Loucy (cell line): ENCODE data around the gene LIG1.

ENCODE experiments used
- H2AFZ ChIP-seq: fragments of 200-600 bp; sonication (generic); 2 replicates; pipeline ENCODE4 v1.6.0; 2016; ENCODE audit warnings: antibody characterized with exemption, mild to moderate bottlenecking, low read length, moderate library complexity
- H3F3A ChIP-seq: fragments of 200-600 bp; 2 replicates; pipeline ENCODE4 v1.6.0; 2016; ENCODE audit warnings: antibody characterized with exemption, low read depth, mild to moderate bottlenecking
- H3K27me3 ChIP-seq: fragments of 200-600 bp; sonication (generic); 2 replicates; pipeline ENCODE4 v1.6.1; 2014; ENCODE audit warnings: low read length, mild to moderate bottlenecking; ENCODE audit not compliant: insufficient read depth, poor library complexity, severe bottlenecking
- H3K36me3 ChIP-seq: fragments of 200-600 bp; sonication (generic); 2 replicates; pipeline ENCODE4 v1.6.1; 2016; ENCODE audit warnings: low read length; ENCODE audit not compliant: insufficient read depth
- H3K4me1 ChIP-seq: fragments of 200-600 bp; sonication (generic); 2 replicates; pipeline ENCODE4 v1.5.1; 2014; ENCODE audit warnings: low read length, mild to moderate bottlenecking; ENCODE audit not compliant: insufficient read depth, poor library complexity, severe bottlenecking
- H3K4me2 ChIP-seq: fragments of 200-600 bp; sonication (generic); 2 replicates; pipeline ENCODE4 v1.6.0; 2014; ENCODE audit warnings: antibody characterized with exemption, low read length, low read depth, mild to moderate bottlenecking; ENCODE audit not compliant: poor library complexity, severe bottlenecking
- H3K4me3 ChIP-seq: fragments of 200-600 bp; sonication (generic); 2 replicates; pipeline ENCODE4 v1.5.1; 2014; ENCODE audit warnings: low read length, mild to moderate bottlenecking, mixed read lengths; ENCODE audit not compliant: poor library complexity, severe bottlenecking
- H3K79me2 ChIP-seq: fragments of 200-600 bp; sonication (generic); 2 replicates; pipeline ENCODE4 v1.6.1; 2014; ENCODE audit warnings: low read length; ENCODE audit not compliant: insufficient read depth
- H3K9ac ChIP-seq: fragments of 200-600 bp; sonication (generic); 2 replicates; pipeline ENCODE4 v1.6.0; 2014; ENCODE audit warnings: mild to moderate bottlenecking, low read depth, low read length, moderate library complexity; ENCODE audit not compliant: poor library complexity, severe bottlenecking
- H3K9me2 ChIP-seq: fragments of 200-600 bp; sonication (generic); replicated peaks from 2 replicates; pipeline ENCODE4 v1.6.1; 2016; ENCODE audit warnings: low read depth, low read length, mixed read lengths
- H3K9me3 ChIP-seq: fragments of 200-600 bp; sonication (generic); 2 replicates; pipeline ENCODE4 v1.6.1; 2014; ENCODE audit warnings: mild to moderate bottlenecking, antibody characterized with exemption, low read length, low read depth; ENCODE audit not compliant: insufficient read depth
- H4K20me1 ChIP-seq: fragments of 200-600 bp; sonication (generic); 2 replicates; pipeline ENCODE4 v1.6.0; 2014; ENCODE audit warnings: antibody characterized with exemption, low read length, mild to moderate bottlenecking; ENCODE audit not compliant: insufficient read depth, poor library complexity, severe bottlenecking
- CTCF ChIP-seq: fragments of 200-600 bp; sonication (generic); conservative IDR thresholded peaks from 2 replicates; pipeline ENCODE4 v1.5.1; 2014; ENCODE audit warnings: mild to moderate bottlenecking, antibody characterized with exemption, low read length
- EZH2phosphoT487 ChIP-seq: fragments of 200-600 bp; IDR thresholded peaks from 2 replicates; pipeline ENCODE4 v1.6.1; 2018; ENCODE audit warnings: antibody characterized with exemption, mild to moderate bottlenecking, moderate library complexity, borderline replicate concordance

LIG1 gene

GRCh38 chr19:48186541-48186991 is 16.4 kb upstream of the LIG1 start:
- H3K4me1 ChIP-seq: no peaks in the 10 kb centered on the region
- no peak for TF ChIP-seq CTCF
- no peak for TF ChIP-seq EZH2phosphoT487
- no peaks in the 10 kb centered on the region for H3F3A ChIP-seq
- no peak overlapping the region for H3K4me2 ChIP-seq
- H3K36me3 ChIP-seq: no peaks in the 10 kb centered on the region
- no peak overlapping the region for H3K9ac ChIP-seq
- H3K4me3 ChIP-seq: no peak overlapping the region
- H3K27me3 ChIP-seq: no peaks in the 10 kb centered on the region
- H3K79me2 ChIP-seq: no peaks in the 10 kb centered on the region
- H3K9me3 ChIP-seq: peaks cover 1% of the 10 kb centered on the region; the same call in 1 of the 2 replicates
- no peaks in the 10 kb centered on the region for H3K9me2 ChIP-seq
- H4K20me1 ChIP-seq: no peaks in the 10 kb centered on the region
- no peak overlapping the region for H2AFZ ChIP-seq

- Histone ChIP-seq H3K36me3 (no peaks in the 10 kb centered on the region), H3F3A (no peaks in the 10 kb centered on the region), H3K4me2 (no peak overlapping the region), H3K9me2 (no peaks in the 10 kb centered on the region), H3K4me3 (no peak overlapping the region), H3K9me3 (peaks cover 5% of the 10 kb centered on the region; the same call in 1 of the 2 replicates), H4K20me1 (no peaks in the 10 kb centered on the region), H3K9ac (no peak overlapping the region), H3K27me3 (no peaks in the 10 kb centered on the region), H3K79me2 (no peaks in the 10 kb centered on the region), H2AFZ (no peak overlapping the region), H3K4me1 (no peaks in the 10 kb centered on the region)
- no peak for TF ChIP-seq CTCF
- no peak for TF ChIP-seq EZH2phosphoT487
Observed at GRCh38 chr19:48186015-48186414, 15.9 kb upstream of the LIG1 start.

GRCh38 chr19:48183356-48183755 is 13.2 kb upstream of the LIG1 start:
- Histone ChIP-seq H3K9ac (no peak overlapping the region), H3K27me3 (no peaks in the 10 kb centered on the region)

More at GRCh38 chr19:48183356-48183755, 13.2 kb upstream of the LIG1 start:
- TF ChIP-seq CTCF: no peak
- TF ChIP-seq EZH2phosphoT487: no peak
- no peak overlapping the region for H3K4me3 ChIP-seq
- H2AFZ ChIP-seq: no peak overlapping the region
- H3K36me3 ChIP-seq: no peaks in the 10 kb centered on the region
- no peak overlapping the region for H3K4me2 ChIP-seq
- H3F3A ChIP-seq: no peaks in the 10 kb centered on the region
- H3K4me1 ChIP-seq: no peaks in the 10 kb centered on the region
- H3K9me3 ChIP-seq: peaks cover 5% of the 10 kb centered on the region; the same call in 1 of the 2 replicates
- H4K20me1 ChIP-seq: no peaks in the 10 kb centered on the region
- no peaks in the 10 kb centered on the region for H3K9me2 ChIP-seq
- no peaks in the 10 kb centered on the region for H3K79me2 ChIP-seq
